ENCODE results near the gene GRID1.

Gene GRID1

DNA sequence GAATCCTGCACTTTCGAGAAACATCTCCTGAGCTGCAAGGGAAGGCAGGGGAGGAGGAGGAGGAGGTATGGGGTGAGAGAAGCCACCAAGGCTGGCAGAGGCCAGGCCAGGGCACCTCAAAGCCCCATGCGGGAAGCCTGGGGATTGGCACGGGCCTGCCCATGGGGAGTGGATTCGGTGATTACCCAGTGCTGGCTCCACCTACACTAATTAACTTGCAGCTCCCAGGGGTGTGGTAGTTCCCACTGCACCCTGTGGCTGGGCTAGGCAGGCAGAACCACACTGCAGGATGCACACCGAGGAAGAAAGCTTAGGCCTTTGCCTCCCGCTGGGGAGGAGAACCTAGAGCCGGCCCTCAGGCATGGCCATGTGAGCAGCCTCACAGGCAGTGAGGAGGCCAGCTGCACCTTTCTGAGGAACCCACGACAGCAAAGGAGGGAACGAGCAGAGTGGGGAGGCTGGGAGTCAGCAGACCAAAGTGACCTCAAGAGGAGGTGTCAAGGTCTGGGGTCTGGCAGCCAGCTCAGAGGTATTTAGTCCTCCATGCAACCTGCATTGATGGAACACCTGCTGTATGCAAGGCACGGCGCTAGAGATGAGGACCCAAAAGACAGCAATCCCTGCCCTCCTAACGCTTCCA lies 27.2 kb downstream of the GRID1 start:
- no peak for DNase-seq (ENCODE audit: low read depth in 2 of 3, low spot score in 2 of 3)

GRCh38 chr10:86337121-86337601 lies 29.4 kb downstream of the GRID1 start:
- DNase-seq (ENCODE audit: low read depth in 2 of 3, low spot score in 2 of 3): no peak

DNA sequence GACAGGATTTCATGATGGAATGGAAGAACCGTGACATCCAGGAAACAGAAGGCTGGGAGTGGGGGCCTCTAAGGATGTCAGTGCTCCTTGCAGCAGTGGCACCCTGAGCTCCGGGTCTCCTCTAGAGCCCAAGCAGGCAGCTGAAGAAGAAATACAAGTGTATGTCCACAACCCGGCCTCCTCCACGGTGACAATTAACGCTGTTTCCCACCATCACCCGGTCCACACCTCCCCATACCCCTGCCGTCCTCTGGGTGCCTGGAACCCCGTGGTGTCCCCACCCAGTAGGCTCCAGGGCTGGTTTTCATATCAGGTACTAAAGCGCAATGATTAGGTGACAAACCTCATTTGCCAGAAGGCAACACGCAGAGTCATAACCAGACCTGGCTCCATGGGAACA lies 30.3 kb downstream of the GRID1 start:
- DNase-seq (ENCODE audit: low read depth in 2 of 3, low spot score in 2 of 3): no peak

DNA sequence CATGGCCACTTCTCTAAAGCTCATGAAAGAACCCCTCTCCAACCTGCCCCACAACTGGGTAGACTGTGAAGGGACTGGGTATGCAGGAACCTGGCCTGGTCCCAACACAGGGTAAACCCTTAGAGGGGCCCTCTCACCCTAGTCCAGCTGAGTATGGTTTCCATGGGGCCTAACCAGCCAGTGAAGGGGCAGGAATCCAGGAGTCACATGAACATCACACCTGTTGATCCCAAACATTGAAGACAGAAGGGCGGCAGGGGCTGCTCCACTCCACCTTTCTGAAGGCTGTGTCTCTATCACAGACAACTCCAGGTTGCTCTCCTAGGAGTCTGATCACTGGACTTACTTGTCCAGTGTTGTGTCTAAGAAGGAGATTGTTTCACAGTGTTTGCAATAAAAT lies 30.8 kb downstream of the GRID1 start:
- no peak for DNase-seq (ENCODE audit: low read depth in 2 of 3, low spot score in 2 of 3)

DNA sequence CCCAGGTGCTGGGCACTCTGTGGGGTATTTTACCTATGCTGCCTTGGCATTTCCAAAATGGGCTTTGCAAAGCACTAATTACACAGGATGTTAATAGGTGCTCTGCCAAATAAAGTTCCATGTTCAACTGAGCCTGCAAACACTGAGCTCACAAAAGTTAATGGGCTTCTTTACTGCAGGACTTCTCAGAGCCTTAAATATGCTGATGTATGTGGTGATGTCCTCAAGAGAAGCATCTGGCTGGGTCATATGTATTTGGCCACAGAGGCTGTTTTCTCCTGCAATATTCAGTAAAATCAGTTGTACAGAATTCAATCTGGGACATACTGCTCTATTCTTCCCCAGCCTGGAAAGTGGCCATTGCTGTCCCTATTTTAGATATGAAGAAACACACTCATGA lies 31.3 kb downstream of the GRID1 start:
- no peak for DNase-seq (ENCODE audit: low read depth in 2 of 3, low spot score in 2 of 3)

- DNase-seq (ENCODE audit: low read depth in 2 of 3, low spot score in 2 of 3): no peak
Observed at GRCh38 chr10:86334488-86335085, 32.0 kb downstream of the GRID1 start.

GRCh38 chr10:86333826-86334487 lies 32.6 kb downstream of the GRID1 start:
- DNase-seq (ENCODE audit: low read depth in 2 of 3, low spot score in 2 of 3): no peak

- no peak for DNase-seq (ENCODE audit: low read depth in 2 of 3, low spot score in 2 of 3)
Observed at GRCh38 chr10:86331861-86332260, 34.7 kb downstream of the GRID1 start.

GRCh38 chr10:86330778-86331763 lies 35.5 kb downstream of the GRID1 start:
- DNase-seq (ENCODE audit: low read depth in 2 of 3, low spot score in 2 of 3): no peak

DNA sequence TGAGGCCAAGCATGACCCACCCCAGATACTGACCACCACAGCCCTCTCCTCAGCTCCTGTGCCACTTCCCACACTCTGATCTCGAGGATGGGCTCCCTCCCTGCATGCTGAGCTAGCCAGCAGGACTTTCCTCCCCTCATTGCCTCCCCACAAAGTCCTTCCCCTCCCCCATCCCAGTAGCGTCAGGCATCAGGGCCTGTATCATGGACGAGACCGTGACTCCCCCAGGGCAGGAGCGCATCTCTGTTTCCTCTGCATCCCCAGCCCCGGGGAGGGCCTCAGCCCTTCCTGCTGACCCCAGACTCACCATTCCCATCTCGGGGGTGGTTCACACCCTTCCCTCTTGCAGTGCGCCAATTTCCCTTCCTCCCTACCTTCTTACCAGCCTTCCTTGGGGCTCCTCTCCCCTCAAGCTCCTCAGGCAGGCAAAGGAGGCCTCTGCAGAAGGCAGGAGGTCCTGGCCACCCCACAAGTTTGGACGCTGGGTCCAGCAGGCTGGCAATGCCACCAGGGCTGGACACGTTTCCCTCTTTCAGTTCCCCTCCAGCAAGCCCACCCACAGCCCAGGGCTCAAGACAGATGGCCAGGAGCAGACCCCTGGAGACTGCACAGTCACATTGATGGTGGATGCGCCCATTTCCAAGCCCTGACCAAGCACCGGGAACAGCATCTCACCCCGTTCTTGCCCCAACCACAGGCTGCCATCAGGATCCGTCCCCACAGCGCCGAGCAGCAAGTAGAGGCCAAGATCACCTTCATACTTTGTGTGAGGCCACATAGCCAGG lies 36.5 kb downstream of the GRID1 start:
- DNase-seq (ENCODE audit: low read depth in 2 of 3, low spot score in 2 of 3): no peak

- no peak for DNase-seq (ENCODE audit: low read depth in 2 of 3, low spot score in 2 of 3)
Observed at GRCh38 chr10:86329093-86329710, 37.4 kb downstream of the GRID1 start.

DNA sequence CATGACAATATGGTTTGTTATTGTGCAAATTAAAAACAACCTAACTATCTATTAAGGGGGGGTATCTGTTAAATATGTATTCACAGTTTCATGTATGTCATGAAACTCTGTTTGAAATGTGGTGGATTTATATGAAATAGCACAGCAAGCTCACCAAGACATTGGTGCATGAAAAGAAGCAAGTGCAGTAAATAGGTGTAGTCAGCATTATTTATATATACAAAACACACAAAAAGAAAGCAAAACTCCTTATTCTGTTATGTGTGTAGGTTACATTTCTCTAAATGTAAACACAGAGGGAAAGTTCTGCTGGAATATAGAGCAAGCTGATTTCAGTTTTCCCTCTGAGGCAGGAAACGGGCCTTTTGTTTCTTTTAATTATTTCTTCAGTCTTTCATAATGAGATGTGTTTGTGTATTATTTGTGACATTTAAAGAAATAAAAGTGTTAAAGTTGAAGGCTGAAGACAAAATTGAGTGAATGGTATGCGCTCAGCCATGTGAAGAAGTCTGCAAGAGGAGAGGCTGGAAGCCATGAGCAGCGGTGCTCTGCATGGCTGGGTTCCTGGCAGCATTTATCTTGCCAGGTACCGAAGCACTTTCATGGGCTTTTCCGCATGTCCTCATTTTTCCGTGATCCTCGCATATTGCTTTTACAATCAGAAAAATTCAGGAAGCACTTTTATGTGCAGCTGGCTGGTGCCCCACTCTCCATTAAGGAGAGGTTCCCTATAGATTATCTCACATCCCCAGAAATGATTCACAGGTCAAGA lies 38.5 kb downstream of the GRID1 start:
- DNase-seq (ENCODE audit: low read depth in 2 of 3, low spot score in 2 of 3): no peak

DNA sequence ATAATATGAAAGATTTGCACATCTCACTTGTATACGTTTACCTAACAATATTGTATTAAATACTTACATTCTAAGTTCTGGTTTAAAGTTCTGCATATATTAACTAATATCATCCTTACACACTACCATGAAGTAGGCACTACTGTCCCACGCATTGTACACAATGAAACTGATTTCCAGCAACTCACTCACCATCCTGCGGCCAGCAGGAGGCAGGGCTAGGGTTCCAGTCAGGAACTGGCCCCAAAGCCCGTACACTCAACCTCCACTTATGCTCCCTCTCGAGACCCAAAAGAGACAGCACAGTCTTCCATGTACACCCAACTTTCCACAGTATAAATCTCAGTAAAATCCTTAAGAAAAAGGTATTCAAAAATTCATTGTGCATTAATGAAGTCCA lies 41.4 kb downstream of the GRID1 start:
- DNase-seq (ENCODE audit: low read depth in 2 of 3, low spot score in 2 of 3): no peak

DNA sequence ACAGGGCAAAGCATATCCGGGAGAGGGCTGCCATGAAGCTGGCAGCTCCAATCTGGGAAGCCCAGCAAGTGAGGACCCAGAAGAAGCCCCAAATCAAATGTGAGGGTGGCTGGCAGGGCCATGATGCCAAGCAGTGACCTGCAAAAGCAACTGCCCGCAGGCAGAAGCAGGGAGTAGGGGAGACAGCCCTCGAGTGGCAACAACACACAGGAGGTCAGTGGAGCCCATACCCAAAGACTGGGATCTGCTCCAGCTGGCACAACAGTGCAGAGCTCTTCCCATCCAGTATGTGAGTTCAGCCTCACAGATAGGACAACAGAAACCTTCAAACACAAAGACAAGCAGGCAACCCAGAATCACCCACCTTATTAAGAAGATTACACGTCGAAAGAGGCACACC lies 45.0 kb downstream of the GRID1 start:
- DNase-seq (ENCODE audit: low read depth in 2 of 3, low spot score in 2 of 3): no peak

GRCh38 chr10:86319676-86320075 lies 46.9 kb downstream of the GRID1 start:
- no peak for DNase-seq (ENCODE audit: low read depth in 2 of 3, low spot score in 2 of 3)

DNA sequence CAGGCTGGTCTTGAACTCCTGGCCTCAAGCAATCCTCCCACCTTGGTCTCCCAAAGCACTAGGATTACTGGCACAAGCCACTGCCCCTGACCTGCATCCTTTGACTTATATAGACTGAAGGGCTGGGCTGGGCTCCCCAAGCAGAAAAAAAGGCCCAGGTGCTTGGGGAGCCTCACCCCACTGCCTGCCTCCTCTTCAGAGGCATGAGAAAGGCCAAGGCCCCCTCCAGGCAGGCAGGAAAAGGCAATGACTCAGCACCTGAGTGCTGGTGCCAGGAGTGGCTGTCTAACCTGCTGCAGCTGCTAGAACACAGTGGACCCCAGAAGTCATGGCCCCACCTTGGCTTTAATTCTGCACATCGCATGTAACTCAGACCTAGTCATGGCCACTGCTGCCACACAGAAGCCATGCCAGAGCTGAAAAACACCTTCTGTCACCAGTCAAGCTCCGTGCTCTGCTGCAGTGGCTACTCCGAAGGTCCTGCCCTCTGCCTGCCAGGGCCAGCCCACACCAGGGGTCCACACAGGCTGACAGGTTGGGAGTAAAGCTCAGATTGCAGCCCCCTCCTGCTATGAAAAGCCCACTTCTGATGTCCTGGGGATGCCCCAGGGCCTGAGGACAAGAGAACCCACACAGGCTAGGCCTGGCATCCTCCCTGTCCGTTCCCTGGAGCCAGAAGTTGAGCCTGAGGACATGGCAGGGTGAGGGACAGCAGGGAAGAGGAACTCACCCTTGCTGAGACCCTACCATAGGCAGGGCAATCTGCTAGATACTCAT lies 48.5 kb downstream of the GRID1 start:
- no peak for DNase-seq (ENCODE audit: low read depth in 2 of 3, low spot score in 2 of 3)

- DNase-seq (ENCODE audit: low read depth in 2 of 3, low spot score in 2 of 3): no peak
Observed at GRCh38 chr10:86316990-86317389, 49.6 kb downstream of the GRID1 start.

DNA sequence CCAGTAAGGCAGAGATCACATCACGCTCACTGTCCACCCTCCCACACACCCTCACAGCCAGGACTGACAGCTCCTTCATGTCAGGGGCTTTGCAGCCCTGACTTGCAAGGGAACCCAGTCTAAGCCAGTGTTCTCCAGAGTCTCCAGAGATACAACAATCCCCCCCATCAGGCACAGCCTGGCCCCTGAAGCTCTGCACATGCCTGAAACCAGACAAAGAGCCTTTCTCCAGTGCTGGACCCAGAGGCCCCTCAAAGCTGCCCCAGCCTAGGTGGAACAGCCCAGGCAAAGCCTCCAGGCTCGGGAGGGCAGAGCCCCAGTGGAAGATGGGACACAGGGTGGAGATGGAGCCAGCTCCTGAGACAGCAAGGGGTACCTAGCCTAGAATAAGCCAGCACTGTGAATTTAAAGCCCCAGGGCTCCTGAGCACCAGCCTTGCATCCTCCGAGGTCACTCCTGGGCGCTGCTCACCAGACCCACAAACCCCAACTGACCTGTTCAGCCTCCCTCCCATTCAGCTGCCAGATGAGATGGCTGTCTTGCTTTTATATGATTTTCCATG lies 50.2 kb downstream of the GRID1 start:
- DNase-seq (ENCODE audit: low read depth in 2 of 3, low spot score in 2 of 3): no peak
